Renal cortical epithelial cell (primary cell): Measurements from ENCODE around the gene XDH. TPM values are rescaled to one million over a fixed set of nuclear protein-coding genes. Genes with fewer than 3 reads are reported as not detected.

Source experiments
- total RNA-seq: library from RNA; depleted of rRNA; stranded (reverse); fragments of >200 nt; gene quantifications from 2 replicates; pipeline ENCODE4 v1.2.3, GENCODE V29; 2014

The XDH gene
- total RNA-seq, 1 donor from 2014 or later, result 2.0 TPM

Other genes starting within 250 kb of the XDH start
- 0.20 and 1.6 TPM in 2 replicates for gene CAPN14, start 197.2 kb downstream of the XDH start, total RNA-seq
- 5.4 and 9.5 TPM in 2 replicates for gene EHD3, start 180.6 kb downstream of the XDH start, total RNA-seq
- 0.20 TPM in 1 of 2 replicates, not detected in the other for gene SRD5A2, start 166.2 kb upstream of the XDH start, total RNA-seq